ENCODE measurements around the gene TAF11L13.

TAF11L13 gene

GRCh38 chr5:17678751-17679324 is 47.0 kb downstream of the TAF11L13 start:
- DNase-seq (ENCODE audit: low spot score) = no peak
- peak; percentile 79 for FAIRE-seq

GRCh38 chr5:17679597-17680203 is 47.8 kb downstream of the TAF11L13 start:
- FAIRE-seq = no peak
- peak; percentile 60 for DNase-seq (ENCODE audit: low spot score)

- FAIRE-seq (no peak), DNase-seq (ENCODE audit: low spot score) (no peak)
Measured at GRCh38 chr5:17680737-17681136, 48.8 kb downstream of the TAF11L13 start.

All from urothelium cell line (cell line).